Kidney (tissue), 14 donors: ENCODE data around the gene MRPL17. TPM values are rescaled to one million over a fixed set of nuclear protein-coding genes. Genes with fewer than 3 reads are reported as not detected.

Source experiments
- DNase-seq, 5 donors: peaks; one replicate each; pipeline ENCODE4 v3.0.0-alpha.2; 2013 to 2020
- FAIRE-seq: peaks from 2 replicates; lab custom pipeline; 2012; peaks lifted over from hg19 to GRCh38; lab: Jason Lieb, UNC
- H3K27ac ChIP-seq, 2 donors: one replicate each; pipeline ENCODE4 v1.7.0; 2013; ENCODE audit warnings: low read depth in 2 of 2, low read length in 2 of 2, inconsistent platforms in 1 of 2
- H3K27me3 ChIP-seq: one replicate; pipeline ENCODE4 v1.7.1; 2013; ENCODE audit warnings: low read length, inconsistent platforms; ENCODE audit not compliant: control insufficient read depth, insufficient read depth
- H3K36me3 ChIP-seq, 3 donors: one replicate each; pipeline versions ENCODE4 v1.7.0 to v1.7.1; 2013; ENCODE audit warnings: low read length in 3 of 3, control low read depth in 1 of 3, inconsistent platforms in 1 of 3; ENCODE audit not compliant: insufficient read depth in 3 of 3, control insufficient read depth in 2 of 3
- H3K4me1 ChIP-seq, 3 donors: one replicate each; pipeline versions ENCODE4 v1.7.0 to v1.7.1; 2013; ENCODE audit warnings: low read length in 3 of 3, inconsistent platforms in 1 of 3, low read depth in 1 of 3; ENCODE audit not compliant: control insufficient read depth in 2 of 3, insufficient read depth in 2 of 3
- H3K4me3 ChIP-seq, 3 donors: one replicate each; pipeline versions ENCODE4 v1.7.0 to v1.8.1; 2013; ENCODE audit warnings: low read length in 3 of 3, control low read depth in 1 of 3, inconsistent platforms in 1 of 3
- H3K9ac ChIP-seq, 3 donors: one replicate each; pipeline versions ENCODE4 v1.7.0 to v1.7.1; 2013; ENCODE audit warnings: low read length in 3 of 3, control low read depth in 1 of 3, inconsistent platforms in 1 of 3
- H3K9me3 ChIP-seq, 3 donors: one replicate each; pipeline versions ENCODE4 v1.7.0 to v1.7.1; 2013; ENCODE audit warnings: low read length in 3 of 3, control low read depth in 1 of 3, inconsistent platforms in 1 of 3; ENCODE audit not compliant: control insufficient read depth in 2 of 3, insufficient read depth in 1 of 3
- intact Hi-C: fragments of 100-400 bp; cut with DNase I; formaldehyde crosslinking; loops from one replicate; pipeline ENCODE4 v1.11.1; 2022
- polyA plus RNA-seq: library from polyadenylated mRNA; stranded (reverse); fragments of 350-450 nt; fragmentation: Illumina TruSeq; extraction: RNeasy Lipid Tissue Mini Kit (QIAGEN cat#74804); gene quantifications from one replicate; pipeline ENCODE4 v1.2.3, GENCODE V29; 2014; ENCODE audit warnings: low read depth, low replicate concordance; ENCODE audit not compliant: insufficient read depth
- total RNA-seq: library from RNA; stranded (reverse); fragmentation: NEBNext Ultra II Directional; extraction: Animal tissue kit (Norgen Biotek cat#: 25700); gene quantifications from one replicate; pipeline ENCODE4 v1.2.1, GENCODE V29; 2021
- TF ChIP-seq, protein P1 (sequence below): IDR thresholded peaks from 3 replicates; pipeline ENCODE4 v1.5.1; 2012; ENCODE audit warnings: mild to moderate bottlenecking, moderate library complexity, borderline replicate concordance; ENCODE audit not compliant: insufficient read depth; ENCODE audit errors: extremely low read depth
- donor health status: control.
- donor health status: control.
- donor health status: control.
- donor health status: control.
- donor health status: control.
- donor health status: DM: yes; HTN: yes; CAD: no.
- donor health status: Normal renal cell carcinoma (clear cell type).

The MRPL17 gene
- total and polyA plus RNA-seq, 2 donors from 2014 or later: 44.0 to 121 TPM

DNA sequence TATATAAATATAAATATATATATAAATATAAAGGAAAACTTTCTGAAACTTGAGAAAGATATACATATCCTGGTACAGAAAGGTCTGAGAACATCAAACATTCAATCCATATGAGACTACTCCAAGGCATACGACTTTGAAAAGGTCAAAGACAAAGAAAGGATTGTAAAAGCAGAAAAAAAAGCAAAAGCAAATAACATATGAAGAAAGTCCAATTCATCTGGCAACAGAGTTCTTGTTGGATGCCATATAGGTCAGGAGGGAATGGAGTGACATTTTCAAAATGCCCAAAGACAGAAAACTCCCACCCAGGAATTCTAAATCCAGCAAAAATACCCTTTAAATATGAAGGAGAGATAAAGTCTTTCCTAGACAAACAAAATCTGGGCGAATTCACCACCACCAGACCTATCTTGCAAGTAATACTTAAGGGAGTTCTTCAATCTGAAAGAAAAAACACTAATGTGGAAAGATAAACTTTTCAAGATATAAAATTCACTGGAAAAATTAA is 42.3 kb upstream of the MRPL17 start:
- Histone ChIP-seq H3K9me3 (no peaks in the 10 kb centered on the region), H3K4me3 (no peak overlapping the region), H3K27me3 (no peaks in the 10 kb centered on the region), H3K9ac (no peak overlapping the region), H3K4me1 (no peaks in the 10 kb centered on the region), H3K36me3 (no peaks in the 10 kb centered on the region), H3K27ac (no peak overlapping the region)
- no peak for FAIRE-seq
- TF ChIP-seq, protein P1, sequence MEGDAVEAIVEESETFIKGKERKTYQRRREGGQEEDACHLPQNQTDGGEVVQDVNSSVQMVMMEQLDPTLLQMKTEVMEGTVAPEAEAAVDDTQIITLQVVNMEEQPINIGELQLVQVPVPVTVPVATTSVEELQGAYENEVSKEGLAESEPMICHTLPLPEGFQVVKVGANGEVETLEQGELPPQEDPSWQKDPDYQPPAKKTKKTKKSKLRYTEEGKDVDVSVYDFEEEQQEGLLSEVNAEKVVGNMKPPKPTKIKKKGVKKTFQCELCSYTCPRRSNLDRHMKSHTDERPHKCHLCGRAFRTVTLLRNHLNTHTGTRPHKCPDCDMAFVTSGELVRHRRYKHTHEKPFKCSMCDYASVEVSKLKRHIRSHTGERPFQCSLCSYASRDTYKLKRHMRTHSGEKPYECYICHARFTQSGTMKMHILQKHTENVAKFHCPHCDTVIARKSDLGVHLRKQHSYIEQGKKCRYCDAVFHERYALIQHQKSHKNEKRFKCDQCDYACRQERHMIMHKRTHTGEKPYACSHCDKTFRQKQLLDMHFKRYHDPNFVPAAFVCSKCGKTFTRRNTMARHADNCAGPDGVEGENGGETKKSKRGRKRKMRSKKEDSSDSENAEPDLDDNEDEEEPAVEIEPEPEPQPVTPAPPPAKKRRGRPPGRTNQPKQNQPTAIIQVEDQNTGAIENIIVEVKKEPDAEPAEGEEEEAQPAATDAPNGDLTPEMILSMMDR: no peak
- no peak for DNase-seq
- intact Hi-C loops: no loop called here

DNA sequence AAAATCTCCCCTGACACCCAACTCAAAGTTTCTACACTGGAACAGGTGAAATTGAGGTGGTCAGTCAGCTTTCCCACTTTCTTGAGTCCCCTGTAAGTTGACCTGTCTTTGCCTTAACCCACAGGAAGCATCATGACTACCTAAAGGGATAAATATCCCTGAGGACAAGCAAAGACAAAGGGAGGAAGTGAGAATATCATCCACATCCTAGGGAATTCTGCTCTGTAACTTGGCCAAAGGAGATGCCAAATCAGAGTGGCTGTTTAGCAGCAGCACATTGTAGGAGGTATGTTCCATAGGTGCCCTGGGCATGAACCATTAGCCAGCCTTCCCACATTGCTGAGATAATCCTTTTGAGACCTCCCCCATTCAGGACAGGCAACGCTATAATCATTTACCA is 40.9 kb upstream of the MRPL17 start:
- no peak overlapping the region for H3K4me3 ChIP-seq
- H3K27ac ChIP-seq: no peak overlapping the region
- H3K36me3 ChIP-seq: no peaks in the 10 kb centered on the region
- H3K4me1 ChIP-seq: no peaks in the 10 kb centered on the region
- TF ChIP-seq, protein P1: no peak
- intact Hi-C loops: no loop called here
- DNase-seq (no peak), FAIRE-seq (no peak)
- no peaks in the 10 kb centered on the region for H3K9me3 ChIP-seq
- no peaks in the 10 kb centered on the region for H3K27me3 ChIP-seq
- H3K9ac ChIP-seq: no peak overlapping the region

DNA sequence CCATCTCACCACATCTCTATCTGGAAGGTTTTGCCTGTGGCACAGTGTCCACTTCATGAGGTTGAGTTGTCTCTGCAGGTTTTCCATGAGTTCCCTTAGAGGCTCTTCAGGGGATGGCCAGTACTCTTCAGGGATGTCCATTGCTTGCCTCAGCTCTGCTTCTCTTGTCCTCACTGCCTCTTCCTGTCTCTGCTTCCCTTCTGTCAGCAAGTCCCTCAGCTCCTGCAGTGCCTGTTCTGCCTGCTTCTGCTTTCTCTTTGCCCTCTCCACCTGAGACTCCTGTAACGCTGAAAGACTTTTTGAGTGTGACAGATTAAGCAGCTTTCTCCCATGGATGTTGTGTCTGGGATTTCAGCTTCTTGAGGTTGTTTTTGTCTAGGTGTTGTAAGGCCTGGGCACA is 38.2 kb upstream of the MRPL17 start:
- Histone ChIP-seq H3K9ac (no peak overlapping the region), H3K4me1 (no peaks in the 10 kb centered on the region), H3K27ac (no peak overlapping the region), H3K27me3 (no peaks in the 10 kb centered on the region), H3K36me3 (no peaks in the 10 kb centered on the region), H3K9me3 (no peaks in the 10 kb centered on the region), H3K4me3 (no peak overlapping the region)
- DNase-seq (no peak), FAIRE-seq (no peak)
- intact Hi-C loops: no loop called here
- TF ChIP-seq, protein P1: no peak

DNA sequence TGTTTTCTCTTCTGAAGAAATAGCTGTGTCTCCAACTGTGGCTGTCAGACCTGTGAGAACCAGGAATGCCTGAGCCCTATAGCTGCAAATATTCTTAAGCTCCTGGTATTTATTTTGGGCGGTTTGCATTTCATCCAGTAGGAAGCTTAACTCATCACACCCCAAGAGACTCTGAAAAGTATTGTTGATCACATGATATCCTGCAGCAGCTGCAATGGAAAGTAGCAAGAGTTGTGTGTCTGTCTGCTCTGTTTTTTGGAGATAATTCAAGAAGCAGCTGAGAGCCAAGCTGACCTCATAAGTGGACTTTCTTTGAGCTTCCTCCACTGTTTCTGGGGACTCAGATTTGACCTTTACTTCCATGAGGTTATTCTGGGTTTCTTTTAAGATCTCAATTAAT is 36.4 kb upstream of the MRPL17 start:
- no peak for FAIRE-seq
- intact Hi-C loops: no loop called here
- H3K4me3 ChIP-seq: no peak overlapping the region

More for the DNA sequence above, 36.4 kb upstream of the MRPL17 start:
- H3K4me1 ChIP-seq: no peaks in the 10 kb centered on the region
- H3K9ac ChIP-seq: no peak overlapping the region
- no peaks in the 10 kb centered on the region for H3K9me3 ChIP-seq
- H3K36me3 ChIP-seq: no peaks in the 10 kb centered on the region
- DNase-seq: no peak
- TF ChIP-seq, protein P1: no peak
- no peak overlapping the region for H3K27ac ChIP-seq
- H3K27me3 ChIP-seq: no peaks in the 10 kb centered on the region
